HG03521 (cell line): ENCODE measurements around the gene TRPM2.

Experiments
- ATAC-seq: cut with Tn5 transposase; IDR thresholded peaks from one replicate; pipeline ENCODE4 v1.9.1; 2021; ENCODE audit warnings: mild to moderate bottlenecking, moderate library complexity; ENCODE audit not compliant: unreplicated experiment

The TRPM2 gene

GRCh38 chr21:44370786-44371410 is 17.5 kb downstream of the TRPM2 start:
- no peak for ATAC-seq

- ATAC-seq: no peak
These were observed 18.2 kb downstream of the TRPM2 start for GRCh38 chr21:44371596-44371995.

- no peak for ATAC-seq
These were observed 19.2 kb downstream of the TRPM2 start for GRCh38 chr21:44372616-44373015.

- no peak for ATAC-seq
These were observed 21.3 kb downstream of the TRPM2 start for GRCh38 chr21:44374601-44375280.

GRCh38 chr21:44375281-44375651 is 21.8 kb downstream of the TRPM2 start:
- no peak for ATAC-seq

- no peak for ATAC-seq
These were observed 22.4 kb downstream of the TRPM2 start for GRCh38 chr21:44375761-44376241.

GRCh38 chr21:44376606-44377005 is 23.2 kb downstream of the TRPM2 start:
- ATAC-seq: no peak

- ATAC-seq: no peak
These were observed 23.9 kb downstream of the TRPM2 start for GRCh38 chr21:44377201-44377921.

- ATAC-seq: no peak
These were observed 24.7 kb downstream of the TRPM2 start for GRCh38 chr21:44377922-44378645.

GRCh38 chr21:44378646-44379514 is 25.5 kb downstream of the TRPM2 start:
- no peak for ATAC-seq

GRCh38 chr21:44379515-44379848 is 26.1 kb downstream of the TRPM2 start:
- ATAC-seq: no peak

- ATAC-seq: no peak
These were observed 26.8 kb downstream of the TRPM2 start for GRCh38 chr21:44379991-44380865.

GRCh38 chr21:44380876-44381275 is 27.5 kb downstream of the TRPM2 start:
- no peak for ATAC-seq

GRCh38 chr21:44381874-44382273 is 28.5 kb downstream of the TRPM2 start:
- no peak for ATAC-seq

GRCh38 chr21:44382536-44382935 is 29.1 kb downstream of the TRPM2 start:
- ATAC-seq: no peak

- ATAC-seq: no peak
These were observed 29.8 kb downstream of the TRPM2 start for GRCh38 chr21:44383216-44383615.

- no peak for ATAC-seq
These were observed 31.5 kb downstream of the TRPM2 start for GRCh38 chr21:44384968-44385367.

GRCh38 chr21:44389335-44389734 is 35.9 kb downstream of the TRPM2 start:
- ATAC-seq: no peak

- ATAC-seq: no peak
These were observed 37.5 kb downstream of the TRPM2 start for GRCh38 chr21:44390886-44391285.
